ENCODE measurements around the gene ARSK. TPM values are rescaled to one million over a fixed set of nuclear protein-coding genes. Genes with fewer than 3 reads are reported as not detected.

The ARSK gene
- total RNA-seq, 1 experiment from 2014 or later: 11.0 TPM

DNA sequence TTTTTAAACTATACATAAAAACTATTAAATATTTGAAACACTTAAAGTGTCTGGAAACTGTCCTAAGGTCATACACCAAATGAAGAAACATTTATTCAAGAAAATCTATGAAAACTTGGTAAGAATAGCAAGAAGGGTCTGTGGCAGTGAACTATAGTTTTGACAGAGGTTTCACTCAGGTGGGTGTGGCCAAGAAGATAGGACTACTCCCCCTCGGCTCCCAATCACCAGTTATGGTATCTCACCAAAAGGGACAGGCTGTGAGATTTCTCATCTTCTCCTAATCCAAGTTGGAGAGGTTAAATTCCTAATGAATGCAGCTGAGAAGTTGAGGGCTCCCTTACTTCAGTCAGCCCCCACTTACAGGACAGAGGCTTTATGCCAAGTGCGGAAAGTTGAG is 2.9 kb downstream of the ARSK start:
- in situ Hi-C loops (cut with HindIII; ENCODE audit: low sequenced_read_pairs): no loop called here
- DNase-seq (ENCODE audit: low spot score): no peak

- in situ Hi-C loops (cut with HindIII; ENCODE audit: low sequenced_read_pairs): no loop called here
- DNase-seq (ENCODE audit: low spot score): no peak
Measured at GRCh38 chr5:95562282-95562681, 7.4 kb downstream of the ARSK start.

GRCh38 chr5:95563367-95563766 is 8.5 kb downstream of the ARSK start:
- in situ Hi-C loops (cut with HindIII; ENCODE audit: low sequenced_read_pairs): no loop called here
- DNase-seq (ENCODE audit: low spot score): no peak

- no peak for DNase-seq (ENCODE audit: low spot score)
Measured at GRCh38 chr5:95564450-95564849, 9.5 kb downstream of the ARSK start.

DNA sequence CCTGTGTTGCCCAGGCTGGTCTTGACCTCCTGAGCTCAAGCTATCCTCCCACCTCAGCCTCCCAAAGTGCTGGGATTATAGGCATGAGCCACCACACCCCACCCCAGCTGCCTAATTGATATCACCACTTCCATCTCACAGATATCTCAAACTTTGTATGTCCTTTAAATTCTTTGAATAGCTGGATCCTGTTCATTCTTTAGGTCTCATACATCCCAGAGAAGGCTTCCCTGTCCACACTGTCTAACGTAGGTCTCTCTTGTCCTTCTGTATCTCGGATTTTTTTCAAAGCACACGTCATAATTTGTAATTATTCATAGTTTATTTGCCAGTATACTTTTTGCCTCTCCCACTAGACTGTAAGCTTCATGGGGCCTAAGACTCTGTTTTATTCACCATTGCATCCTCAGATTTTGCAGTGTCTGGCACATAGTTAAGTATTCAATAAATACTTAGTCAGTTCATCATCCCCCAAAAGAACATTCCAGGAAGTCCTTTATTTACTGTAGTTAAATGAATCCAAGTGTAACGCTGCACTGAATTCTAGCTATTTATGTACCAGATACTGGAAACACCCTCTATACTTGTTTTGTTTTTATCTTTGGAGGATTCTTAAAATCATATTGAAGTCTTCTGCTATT is 10.5 kb downstream of the ARSK start:
- DNase-seq (ENCODE audit: low spot score): no peak
- in situ Hi-C loops (cut with HindIII; ENCODE audit: low sequenced_read_pairs): no loop called here

More at GRCh38 chr5:95564450-95564849, 9.5 kb downstream of the ARSK start:
- in situ Hi-C loops (cut with HindIII; ENCODE audit: low sequenced_read_pairs): no loop called here

- DNase-seq (ENCODE audit: low spot score): no peak
- in situ Hi-C loops (cut with HindIII; ENCODE audit: low sequenced_read_pairs): no loop called here
Measured at GRCh38 chr5:95572016-95572415, 17.1 kb downstream of the ARSK start.

GRCh38 chr5:95581576-95581975 is 26.7 kb downstream of the ARSK start:
- no peak for DNase-seq (ENCODE audit: low spot score)
- in situ Hi-C loops (cut with HindIII; ENCODE audit: low sequenced_read_pairs): no loop called here

- in situ Hi-C loops (cut with HindIII; ENCODE audit: low sequenced_read_pairs): no loop called here
- no peak for DNase-seq (ENCODE audit: low spot score)
Measured at GRCh38 chr5:95583992-95584391, 29.1 kb downstream of the ARSK start.

DNA sequence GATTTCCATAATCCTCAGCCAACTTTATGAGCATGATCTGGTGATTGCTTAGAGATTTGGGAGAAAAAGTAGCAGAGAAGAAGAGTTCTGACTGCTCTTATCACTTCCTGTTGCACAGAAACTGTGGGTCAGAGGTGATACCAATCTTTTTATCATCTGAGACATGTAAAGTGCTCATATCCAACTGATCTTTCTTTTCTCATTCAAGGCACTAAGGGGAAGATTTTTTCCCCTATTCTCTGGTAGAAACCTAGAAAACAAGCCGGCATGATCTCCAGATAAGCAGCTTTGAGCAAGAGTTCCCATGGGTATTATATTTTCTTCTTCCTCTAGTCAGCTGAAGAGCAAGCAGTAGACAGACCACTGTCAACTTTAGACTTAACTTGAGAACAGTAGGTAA is 36.0 kb downstream of the ARSK start:
- no peak for DNase-seq (ENCODE audit: low spot score)
- in situ Hi-C loops (cut with HindIII; ENCODE audit: low sequenced_read_pairs): no loop called here

- no peak for DNase-seq (ENCODE audit: low spot score)
- in situ Hi-C loops (cut with HindIII; ENCODE audit: low sequenced_read_pairs): no loop called here
Measured at GRCh38 chr5:95591490-95591901, 36.6 kb downstream of the ARSK start.

GRCh38 chr5:95595289-95595931 is 40.5 kb downstream of the ARSK start:
- in situ Hi-C loops (cut with HindIII; ENCODE audit: low sequenced_read_pairs): no loop called here
- DNase-seq (ENCODE audit: low spot score): no peak

DNA sequence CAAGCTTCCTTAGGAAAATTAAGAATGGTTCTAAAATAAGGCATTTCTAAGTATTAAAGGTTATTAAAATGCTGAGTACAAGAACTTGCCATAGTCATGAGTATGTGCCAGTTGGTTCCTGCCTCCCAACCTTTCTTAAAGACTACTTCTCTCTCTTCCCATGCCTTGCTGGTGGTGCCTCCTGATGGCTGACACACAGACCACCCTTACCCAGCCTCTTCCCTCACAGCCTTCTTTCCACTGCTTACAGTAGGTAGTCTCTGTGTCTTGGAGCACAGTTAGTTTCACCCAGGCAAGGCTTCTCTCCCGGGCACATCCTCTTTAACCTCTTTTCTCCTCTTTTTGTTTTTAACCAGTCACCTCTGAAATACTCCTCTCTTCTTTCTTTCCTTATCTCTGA is 44.4 kb downstream of the ARSK start:
- in situ Hi-C loops (cut with HindIII; ENCODE audit: low sequenced_read_pairs): no loop called here
- no peak for DNase-seq (ENCODE audit: low spot score)

DNA sequence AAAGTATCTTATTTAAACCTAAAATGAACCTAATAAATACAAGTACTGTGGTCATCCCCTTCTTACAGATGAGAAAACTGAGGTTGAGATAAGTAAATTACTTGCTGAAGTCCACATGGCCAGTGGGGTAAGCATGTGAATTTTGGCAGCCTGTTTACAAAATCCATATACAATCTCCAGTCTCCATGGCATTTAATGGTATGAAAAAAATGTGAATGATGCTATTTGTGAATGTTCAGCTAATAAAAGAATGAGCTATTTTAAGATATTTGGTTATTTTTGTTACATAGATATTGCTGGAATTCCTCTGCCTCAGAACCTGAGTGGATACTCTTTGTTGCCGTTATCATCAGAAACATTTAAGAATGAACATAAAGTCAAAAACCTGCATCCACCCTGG is 45.7 kb downstream of the ARSK start:
- DNase-seq (ENCODE audit: low spot score): no peak
- in situ Hi-C loops (cut with HindIII; ENCODE audit: low sequenced_read_pairs): no loop called here

DNA sequence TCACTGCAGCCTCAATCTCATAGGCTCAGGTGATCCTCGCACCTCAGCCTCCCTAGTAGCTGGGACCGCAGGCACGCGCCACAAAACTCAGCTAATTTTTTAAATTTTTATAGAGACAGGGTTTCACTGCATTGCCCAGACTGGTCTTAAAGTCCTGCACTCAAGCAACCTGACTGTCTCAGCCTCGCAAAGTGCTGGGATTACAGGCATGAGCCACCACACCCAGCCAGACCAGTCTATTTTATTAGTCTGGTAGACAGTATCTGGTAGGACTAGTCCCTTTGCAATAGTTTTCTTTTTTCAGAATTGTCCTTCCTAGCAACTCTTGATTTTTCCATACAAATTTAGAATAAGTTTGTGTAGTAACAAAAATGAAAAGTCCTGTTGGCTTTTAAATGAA is 50.9 kb downstream of the ARSK start:
- no peak for DNase-seq (ENCODE audit: low spot score)
- in situ Hi-C loops (cut with HindIII; ENCODE audit: low sequenced_read_pairs): no loop called here

- in situ Hi-C loops (cut with HindIII; ENCODE audit: low sequenced_read_pairs): no loop called here
Measured at GRCh38 chr5:95606419-95606818, 51.5 kb downstream of the ARSK start.

DNA sequence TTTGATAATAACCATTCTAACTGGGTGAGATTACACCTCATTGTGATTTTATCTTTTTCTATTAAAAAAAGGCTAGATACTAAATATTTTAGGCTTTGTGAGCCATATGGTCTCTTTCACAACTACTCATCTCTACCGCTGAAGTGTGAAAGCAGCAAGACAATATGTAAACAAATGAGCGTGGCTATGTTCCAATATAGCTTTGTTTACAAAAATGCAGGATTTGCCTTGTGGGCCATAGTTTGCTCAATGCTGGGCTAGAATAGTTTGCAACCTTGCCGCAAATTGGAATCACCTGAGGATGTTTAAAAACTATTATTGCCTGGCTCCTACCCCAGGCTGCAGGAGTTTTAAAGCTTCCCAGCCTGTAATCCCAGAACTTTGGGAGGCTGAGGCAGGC is 54.8 kb downstream of the ARSK start:
- in situ Hi-C loops (cut with HindIII; ENCODE audit: low sequenced_read_pairs): no loop called here
- peak; percentile 31 for DNase-seq (ENCODE audit: low spot score)

More at GRCh38 chr5:95606419-95606818, 51.5 kb downstream of the ARSK start:
- no peak for DNase-seq (ENCODE audit: low spot score)

GRCh38 chr5:95610546-95610945 is 55.6 kb downstream of the ARSK start:
- in situ Hi-C loops (cut with HindIII; ENCODE audit: low sequenced_read_pairs): no loop called here
- DNase-seq (ENCODE audit: low spot score): no peak

DNA sequence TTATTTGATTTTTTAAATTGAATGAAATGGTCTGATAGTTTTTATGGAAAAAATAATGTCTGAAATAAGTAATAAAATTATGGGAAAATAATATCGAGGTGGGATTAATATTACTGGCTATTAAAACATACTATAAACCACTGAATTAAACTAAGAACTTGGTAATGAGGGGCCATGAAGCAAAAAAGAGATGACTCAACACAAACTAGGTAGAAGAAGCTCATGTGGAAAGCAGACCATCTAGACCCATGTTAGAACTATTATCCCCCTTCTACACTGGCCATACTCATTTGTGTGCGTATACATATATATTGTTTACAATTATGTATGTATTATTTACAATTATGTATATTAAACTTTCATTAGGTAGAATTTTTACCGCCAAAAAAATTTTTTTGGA is 56.5 kb downstream of the ARSK start:
- no peak for DNase-seq (ENCODE audit: low spot score)
- in situ Hi-C loops (cut with HindIII; ENCODE audit: low sequenced_read_pairs): no loop called here

DNA sequence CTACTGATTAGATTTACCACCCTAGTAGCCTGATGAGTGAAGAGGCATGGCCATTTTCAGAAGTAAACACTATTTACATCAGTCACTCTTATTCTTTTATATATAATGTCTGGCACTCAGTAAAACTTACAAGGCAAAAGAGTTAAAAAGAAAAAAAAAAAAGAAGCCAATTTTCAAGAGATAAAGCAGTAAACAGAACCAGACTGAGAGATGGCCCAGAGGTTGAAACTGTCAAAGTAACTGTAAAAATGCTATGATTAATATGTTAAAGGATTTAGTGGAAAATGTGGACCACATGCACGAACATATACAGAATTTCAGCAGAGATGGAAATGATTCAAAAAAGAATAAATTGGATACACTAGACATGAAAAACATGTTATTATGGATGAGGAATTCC is 58.6 kb downstream of the ARSK start:
- in situ Hi-C loops (cut with HindIII; ENCODE audit: low sequenced_read_pairs): no loop called here
- DNase-seq (ENCODE audit: low spot score): no peak

GRCh38 chr5:95615164-95615467 is 60.2 kb downstream of the ARSK start:
- DNase-seq (ENCODE audit: low spot score): no peak
- in situ Hi-C loops (cut with HindIII; ENCODE audit: low sequenced_read_pairs): no loop called here

DNA sequence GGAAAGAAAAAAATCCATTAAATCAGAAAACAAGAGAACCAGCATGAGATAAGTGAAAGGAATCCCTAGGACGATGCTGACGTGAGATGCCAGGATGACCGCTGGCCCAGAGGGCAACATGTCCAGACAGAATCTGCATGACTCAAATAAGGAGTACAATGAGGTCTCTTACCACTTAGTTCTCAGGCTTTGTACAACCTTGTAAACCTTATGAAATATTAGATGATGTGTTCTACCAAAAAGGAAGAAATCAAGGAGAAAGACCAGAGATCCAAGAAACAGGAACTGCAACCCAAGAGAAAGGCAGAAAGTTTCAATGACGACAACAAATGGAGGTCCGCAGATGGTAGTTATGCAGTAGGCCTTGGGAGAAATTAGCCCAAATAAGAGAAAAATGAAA is 62.2 kb downstream of the ARSK start:
- DNase-seq (ENCODE audit: low spot score): no peak
- in situ Hi-C loops (cut with HindIII; ENCODE audit: low sequenced_read_pairs): no loop called here
